Natural killer cell (primary cell): ENCODE data around the gene DSN1. TPM values are rescaled to one million over a fixed set of nuclear protein-coding genes. Genes with fewer than 3 reads are reported as not detected.

Experiments used
- ATAC-seq, 3 donors: fragments of 150-1000 bp in 2 of 3; fragments of 200-7000 bp in 1 of 3; cut with Tn5 transposase; 1 replicate in 1 of 3; 2 replicates in 2 of 3; pipeline ENCODE4 v1.10.0; 2021; ENCODE audit warnings: mild to moderate bottlenecking in 2 of 3, moderate library complexity in 2 of 3
- DNase-seq, 2 donors: peaks; one replicate each; pipeline versions ENCODE4 v3.0.0 to v3.0.0-alpha.2; 2013 to 2021; ENCODE audit warnings: mixed read lengths in 1 of 2
- H3K27ac ChIP-seq: one replicate; pipeline ENCODE4 v1.5.1; 2013; ENCODE audit warnings: mild to moderate bottlenecking, low read length
- H3K27me3 ChIP-seq: one replicate; pipeline ENCODE4 v1.6.1; 2013; ENCODE audit warnings: low read length; ENCODE audit not compliant: control insufficient read depth, insufficient read depth
- H3K36me3 ChIP-seq: one replicate; pipeline ENCODE4 v1.6.1; 2013; ENCODE audit warnings: low read length; ENCODE audit not compliant: control insufficient read depth, insufficient read depth
- H3K4me1 ChIP-seq: one replicate; pipeline ENCODE4 v1.6.1; 2013; ENCODE audit warnings: low read length; ENCODE audit not compliant: control insufficient read depth, insufficient read depth
- H3K4me3 ChIP-seq: one replicate; pipeline ENCODE4 v1.5.1; 2013; ENCODE audit warnings: low read length
- H3K9me3 ChIP-seq: one replicate; pipeline ENCODE4 v1.6.1; 2013; ENCODE audit warnings: low read length; ENCODE audit not compliant: control insufficient read depth, insufficient read depth
- H3K27ac Mint-ChIP-seq, 2 donors: one replicate each; pipeline ENCODE4 v1.8.0; 2022; ENCODE audit warnings: mild to moderate bottlenecking in 2 of 2, mixed read lengths in 2 of 2, moderate library complexity in 1 of 2
- H3K27me3 Mint-ChIP-seq, 2 donors: one replicate each; pipeline ENCODE4 v1.8.0; 2022; ENCODE audit warnings: low read depth in 2 of 2, mixed read lengths in 2 of 2
- H3K36me3 Mint-ChIP-seq: one replicate; pipeline ENCODE4 v1.8.0; 2022; ENCODE audit warnings: mixed read lengths
- H3K4me1 Mint-ChIP-seq, 2 donors: one replicate each; pipeline ENCODE4 v1.8.0; 2022; ENCODE audit warnings: mixed read lengths in 2 of 2
- H3K4me3 Mint-ChIP-seq: one replicate; pipeline ENCODE4 v1.8.0; 2022; ENCODE audit warnings: mild to moderate bottlenecking, moderate library complexity, mixed read lengths
- H3K9me3 Mint-ChIP-seq, 2 donors: one replicate each; pipeline ENCODE4 v1.8.0; 2022; ENCODE audit warnings: mixed read lengths in 2 of 2
- WGBS: methylation state at CpG from one replicate; pipeline ENCODE4 v1.1.7; 2013; ENCODE audit warnings: missing lambda C conversion rate; ENCODE audit not compliant: insufficient coverage; 5-methylcytosine and 5-hydroxymethylcytosine counted together
- intact Hi-C: fragments of 100-400 bp; cut with micrococcal nuclease; formaldehyde crosslinking; loops from one replicate; pipeline ENCODE4 v1.14.2; 2022
- total RNA-seq, 4 donors: library from RNA; stranded (reverse); fragments of 120-200 nt in 1 of 4; gene quantifications; one replicate each; pipeline versions ENCODE4 v1.2.3 to v1.2.4, GENCODE V29; 2013 to 2022
- TF ChIP-seq, protein P1 (sequence below): fragments of 200-600 bp; IDR thresholded peaks from one replicate; pipeline ENCODE4 v1.8.0; 2022; ENCODE audit warnings: antibody characterized with exemption

Gene DSN1
- total RNA-seq, 3 donors from 2014 or later (not counting 1 experiment from before 2014, with no cell fraction given) = 15.8 to 19.1 (median 15.8) TPM

DNA sequence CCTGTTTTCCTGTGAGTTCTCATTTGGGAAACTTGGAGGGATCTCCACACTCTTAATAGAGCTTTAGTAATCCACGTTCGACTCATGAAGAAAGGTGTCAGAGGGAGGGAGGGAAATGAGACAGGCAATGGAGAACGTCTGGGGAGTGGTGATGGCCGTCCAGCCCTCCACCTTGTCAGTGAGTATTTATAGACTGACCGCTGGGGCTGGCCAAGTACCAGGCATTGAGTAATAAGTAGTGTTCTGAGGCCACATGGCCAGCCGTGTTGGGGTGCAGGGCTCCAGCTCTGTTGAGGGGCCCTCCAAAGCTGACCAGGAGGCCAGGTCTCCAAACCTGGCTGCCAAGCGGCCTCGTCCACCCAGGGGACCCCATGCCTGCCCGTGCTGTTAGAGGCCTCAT is 11.3 kb upstream of the DSN1 start:
- no peaks in the 10 kb centered on the region for H3K9me3 Mint-ChIP-seq
- Histone ChIP-seq H3K36me3 (no peaks in the 10 kb centered on the region), H3K4me3 (no peak overlapping the region), H3K27ac (no peak overlapping the region), H3K4me1 (no peaks in the 10 kb centered on the region), H3K27me3 (no peaks in the 10 kb centered on the region), H3K9me3 (no peaks in the 10 kb centered on the region)
- DNase-seq = no peak
- no peaks in the 10 kb centered on the region for H3K4me1 Mint-ChIP-seq
- no peak for ATAC-seq
- intact Hi-C loops = no loop called here
- no peak overlapping the region for H3K27ac Mint-ChIP-seq
- TF ChIP-seq, protein P1, sequence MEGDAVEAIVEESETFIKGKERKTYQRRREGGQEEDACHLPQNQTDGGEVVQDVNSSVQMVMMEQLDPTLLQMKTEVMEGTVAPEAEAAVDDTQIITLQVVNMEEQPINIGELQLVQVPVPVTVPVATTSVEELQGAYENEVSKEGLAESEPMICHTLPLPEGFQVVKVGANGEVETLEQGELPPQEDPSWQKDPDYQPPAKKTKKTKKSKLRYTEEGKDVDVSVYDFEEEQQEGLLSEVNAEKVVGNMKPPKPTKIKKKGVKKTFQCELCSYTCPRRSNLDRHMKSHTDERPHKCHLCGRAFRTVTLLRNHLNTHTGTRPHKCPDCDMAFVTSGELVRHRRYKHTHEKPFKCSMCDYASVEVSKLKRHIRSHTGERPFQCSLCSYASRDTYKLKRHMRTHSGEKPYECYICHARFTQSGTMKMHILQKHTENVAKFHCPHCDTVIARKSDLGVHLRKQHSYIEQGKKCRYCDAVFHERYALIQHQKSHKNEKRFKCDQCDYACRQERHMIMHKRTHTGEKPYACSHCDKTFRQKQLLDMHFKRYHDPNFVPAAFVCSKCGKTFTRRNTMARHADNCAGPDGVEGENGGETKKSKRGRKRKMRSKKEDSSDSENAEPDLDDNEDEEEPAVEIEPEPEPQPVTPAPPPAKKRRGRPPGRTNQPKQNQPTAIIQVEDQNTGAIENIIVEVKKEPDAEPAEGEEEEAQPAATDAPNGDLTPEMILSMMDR = no peak
- 91% methylated on average over 9 of the region's 9 CpGs for WGBS
- no peaks in the 10 kb centered on the region for H3K36me3 Mint-ChIP-seq
- H3K4me3 Mint-ChIP-seq = no peak overlapping the region
- H3K27me3 Mint-ChIP-seq = no peaks in the 10 kb centered on the region

DNA sequence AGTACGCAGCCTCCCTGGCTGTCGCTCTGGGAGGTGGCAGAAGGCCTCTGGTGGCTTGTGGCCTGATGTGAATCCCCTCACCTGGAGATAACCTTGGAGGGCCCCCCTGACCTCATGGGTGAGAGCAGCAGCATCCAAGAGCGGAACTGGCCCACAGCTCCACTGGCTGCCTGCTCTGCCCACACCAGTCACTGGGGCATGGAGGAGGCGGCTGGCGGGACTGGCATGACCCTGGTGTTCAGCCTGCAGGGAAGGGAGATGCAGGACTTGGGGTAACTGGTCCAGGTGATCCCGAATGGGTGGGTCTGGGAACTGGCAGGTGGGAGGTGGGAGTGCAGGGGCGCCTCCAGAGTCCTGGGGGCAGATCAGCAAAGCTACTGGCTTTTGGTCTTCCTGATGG is 10.6 kb upstream of the DSN1 start:
- WGBS = 96% methylated on average over 7 of the region's 7 CpGs
- Histone ChIP-seq H3K4me1 (no peaks in the 10 kb centered on the region), H3K36me3 (no peaks in the 10 kb centered on the region), H3K9me3 (no peaks in the 10 kb centered on the region), H3K4me3 (no peak overlapping the region), H3K27ac (no peak overlapping the region), H3K27me3 (no peaks in the 10 kb centered on the region)
- Mint-ChIP-seq H3K4me1 (no peaks in the 10 kb centered on the region), H3K36me3 (no peaks in the 10 kb centered on the region), H3K4me3 (no peak overlapping the region), H3K27ac (no peak overlapping the region), H3K27me3 (no peaks in the 10 kb centered on the region), H3K9me3 (no peaks in the 10 kb centered on the region)
- ATAC-seq (no peak), DNase-seq (no peak)
- intact Hi-C loops = no loop called here
- TF ChIP-seq, protein P1 = no peak

DNA sequence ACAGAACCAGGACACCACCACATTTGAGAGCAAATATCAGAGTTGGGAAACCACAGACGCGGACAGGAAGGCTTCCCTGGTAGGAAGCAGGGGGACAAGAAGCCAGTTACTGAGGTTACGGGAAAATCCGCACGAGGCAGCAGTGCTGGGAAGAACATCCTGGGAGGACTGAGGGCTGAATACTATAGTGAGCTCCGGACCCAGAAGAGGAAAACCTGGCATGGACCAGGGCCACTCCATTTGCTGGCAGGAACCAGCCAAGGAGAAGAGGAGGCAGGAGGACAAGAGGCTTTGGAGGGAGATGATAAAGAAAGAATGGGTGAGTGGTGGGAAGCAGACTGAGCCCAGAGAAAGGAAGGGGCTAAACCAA is 6.1 kb upstream of the DSN1 start:
- Histone ChIP-seq H3K36me3 (no peaks in the 10 kb centered on the region), H3K4me3 (no peak overlapping the region), H3K4me1 (no peaks in the 10 kb centered on the region), H3K27me3 (no peaks in the 10 kb centered on the region), H3K27ac (no peak overlapping the region), H3K9me3 (no peaks in the 10 kb centered on the region)
- Mint-ChIP-seq H3K36me3 (no peaks in the 10 kb centered on the region), H3K4me3 (no peak overlapping the region), H3K9me3 (no peaks in the 10 kb centered on the region), H3K4me1 (peaks cover 0 to 5% of the 10 kb centered on the region in 2 donors), H3K27ac (no peak overlapping the region), H3K27me3 (no peaks in the 10 kb centered on the region)
- WGBS = 90% methylated on average over 6 of the region's 6 CpGs
- intact Hi-C loops = no loop called here
- ATAC-seq (no peak), DNase-seq (no peak)
- TF ChIP-seq, protein P1 = no peak

DNA sequence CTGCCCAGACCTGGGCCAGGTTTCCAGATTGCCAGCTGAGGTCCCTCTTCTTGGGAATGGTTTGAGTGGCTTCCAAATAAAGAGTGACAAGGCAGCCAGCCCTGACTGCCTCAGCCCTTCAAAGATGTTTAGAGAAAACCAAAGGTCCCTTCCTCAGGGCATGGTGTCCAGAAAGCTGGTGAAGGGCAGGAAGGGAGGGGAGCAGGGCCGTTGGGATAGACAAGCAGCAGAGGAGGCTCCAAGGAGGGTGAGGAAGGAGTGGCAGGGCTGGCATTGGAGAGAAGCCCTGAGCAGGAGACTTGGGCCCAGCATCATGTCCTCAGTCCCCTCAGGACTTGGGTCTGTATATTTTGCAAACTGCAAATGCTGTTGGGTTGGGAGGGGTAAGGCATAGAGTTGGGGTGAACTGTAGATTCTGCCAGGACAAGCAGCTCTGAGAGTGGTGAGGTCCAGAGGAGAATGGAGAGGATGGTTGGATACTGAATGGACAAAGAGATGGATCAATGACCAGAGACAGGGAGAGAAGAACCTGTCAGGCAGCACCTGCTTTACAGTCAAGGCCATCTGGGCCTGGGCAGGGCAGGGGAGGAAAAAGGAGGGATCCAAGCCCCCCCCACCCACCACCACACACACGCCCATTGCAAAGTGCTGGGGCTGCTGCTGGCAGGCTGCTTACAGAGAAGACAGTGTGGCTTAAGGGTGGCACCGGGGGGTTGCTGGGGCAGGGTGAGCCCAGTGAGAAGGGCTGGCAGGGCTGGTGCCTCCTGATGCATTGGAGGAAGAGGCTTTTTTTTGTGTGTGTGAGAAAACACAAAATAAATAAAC is 5.5 kb upstream of the DSN1 start:
- Histone ChIP-seq H3K36me3 (no peaks in the 10 kb centered on the region), H3K9me3 (no peaks in the 10 kb centered on the region), H3K4me3 (no peak overlapping the region), H3K27me3 (no peaks in the 10 kb centered on the region), H3K27ac (no peak overlapping the region), H3K4me1 (peaks cover 5% of the 10 kb centered on the region)
- TF ChIP-seq, protein P1 = no peak
- intact Hi-C loops = no loop called here
- peaks cover 4 to 11% of the 10 kb centered on the region in 2 donors for H3K4me1 Mint-ChIP-seq
- no peak overlapping the region for H3K4me3 Mint-ChIP-seq
- no peaks in the 10 kb centered on the region for H3K36me3 Mint-ChIP-seq
- H3K27me3 Mint-ChIP-seq = no peaks in the 10 kb centered on the region
- no peak for DNase-seq
- WGBS = 52% methylated on average over 1 of the region's 3 CpGs
- no peaks in the 10 kb centered on the region for H3K9me3 Mint-ChIP-seq
- no peak overlapping the region for H3K27ac Mint-ChIP-seq
- no peak for ATAC-seq
